Prostate gland (tissue), 2 donors: Measurements from ENCODE around the gene TSPYL1. TPM values are rescaled to one million over a fixed set of nuclear protein-coding genes. Genes with fewer than 3 reads are reported as not detected.

Source experiments
- DNase-seq: peaks from one replicate; pipeline ENCODE4 v3.0.0-alpha.2; 2019; ENCODE audit warnings: low spot score
- H3K27ac ChIP-seq, 2 donors: fragments of 200-600 bp; sonication (generic); 2 replicates each; pipeline ENCODE4 v1.5.1; 2017 to 2019
- H3K27me3 ChIP-seq: fragments of 200-600 bp; sonication (generic); replicated peaks from 2 replicates; pipeline ENCODE4 v1.5.1; 2019; ENCODE audit not compliant: insufficient read depth
- H3K36me3 ChIP-seq, 2 donors: fragments of 200-600 bp; sonication (generic); 1 replicate in 1 of 2; 2 replicates in 1 of 2; pipeline versions ENCODE4 v1.5.1 to v1.8.1; 2017 to 2019
- H3K4me1 ChIP-seq: fragments of 200-600 bp; sonication (generic); replicated peaks from 2 replicates; pipeline ENCODE4 v1.5.1; 2019
- H3K4me3 ChIP-seq, 2 donors: fragments of 200-600 bp; sonication (generic); 2 replicates each; pipeline ENCODE4 v1.5.1; 2017 to 2019
- H3K9me3 ChIP-seq: fragments of 200-600 bp; sonication (generic); 2 replicates; pipeline ENCODE4 v1.5.1; 2017
- POLR2A ChIP-seq: fragments of 450-650 bp; IDR thresholded peaks from one replicate; pipeline ENCODE4 v1.6.1; 2016; ENCODE audit warnings: antibody characterized with exemption, mild to moderate bottlenecking
- POLR2AphosphoS5 ChIP-seq: sonication (generic); formaldehyde crosslinking; IDR thresholded peaks from one replicate; pipeline ENCODE4 v1.6.1; 2017; ENCODE audit warnings: antibody characterized with exemption
- WGBS: methylation state at CpG from one replicate; pipeline ENCODE4 v1.1.5; 2018; 5-methylcytosine and 5-hydroxymethylcytosine counted together
- intact Hi-C: fragments of 100-400 bp; cut with DNase I; formaldehyde crosslinking; loops from one replicate; pipeline ENCODE4 v1.14.2; 2022
- total RNA-seq, 2 donors: library from RNA; depleted of rRNA; stranded (reverse); fragments of >200 nt; gene quantifications; one replicate each; pipeline ENCODE4 v1.1.0, GENCODE V29; 2016
- TF ChIP-seq, protein P1 (sequence below), 4 experiments: fragments of 200-600 bp in 2 of 4; fragments of 450-650 bp in 2 of 4; sonication (generic) in 2 of 4; IDR thresholded peaks; 1 replicate in 3 of 4; 2 replicates in 1 of 4; pipeline ENCODE4 v1.5.1; 2016 to 2019; ENCODE audit warnings: antibody characterized with exemption in 4 of 4, mild to moderate bottlenecking in 2 of 4, moderate library complexity in 2 of 4

The TSPYL1 gene
- total RNA-seq, 2 donors from 2014 or later: 112 to 159 TPM

DNA sequence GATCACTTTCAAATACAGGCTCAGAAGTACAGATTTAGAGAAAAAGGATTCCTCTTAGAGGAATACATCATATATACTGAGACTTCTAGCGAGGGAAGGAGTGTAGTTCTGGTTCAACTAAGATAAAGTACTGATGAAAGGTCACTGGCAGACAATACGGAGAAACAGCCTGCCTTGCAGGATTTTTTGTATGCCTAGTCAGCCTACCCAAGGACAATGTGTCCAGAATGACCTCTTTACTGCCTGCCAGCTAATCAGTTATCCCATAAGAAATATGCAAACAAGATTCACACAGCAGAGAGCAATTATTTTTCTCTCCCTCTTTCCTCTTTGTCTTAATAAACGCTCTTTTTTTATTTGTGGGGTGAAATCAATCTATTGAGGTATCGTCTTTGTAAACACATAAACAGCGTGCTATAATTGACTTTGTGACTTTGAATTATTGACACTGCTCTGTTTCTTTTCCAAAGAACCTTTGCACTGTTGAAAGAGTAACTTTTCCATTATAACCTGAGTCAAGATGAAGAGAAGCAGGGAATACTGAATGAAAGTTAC lies 24.4 kb downstream of the TSPYL1 start:
- intact Hi-C loops: no loop called here
- H3K4me1 ChIP-seq: peaks cover 11% of the 10 kb centered on the region
- 23% methylated on average over 5 of the region's 5 CpGs for WGBS
- no peaks in the 10 kb centered on the region for H3K9me3 ChIP-seq
- TF ChIP-seq POLR2A (no peak), POLR2AphosphoS5 (no peak)
- TF ChIP-seq, protein P1, sequence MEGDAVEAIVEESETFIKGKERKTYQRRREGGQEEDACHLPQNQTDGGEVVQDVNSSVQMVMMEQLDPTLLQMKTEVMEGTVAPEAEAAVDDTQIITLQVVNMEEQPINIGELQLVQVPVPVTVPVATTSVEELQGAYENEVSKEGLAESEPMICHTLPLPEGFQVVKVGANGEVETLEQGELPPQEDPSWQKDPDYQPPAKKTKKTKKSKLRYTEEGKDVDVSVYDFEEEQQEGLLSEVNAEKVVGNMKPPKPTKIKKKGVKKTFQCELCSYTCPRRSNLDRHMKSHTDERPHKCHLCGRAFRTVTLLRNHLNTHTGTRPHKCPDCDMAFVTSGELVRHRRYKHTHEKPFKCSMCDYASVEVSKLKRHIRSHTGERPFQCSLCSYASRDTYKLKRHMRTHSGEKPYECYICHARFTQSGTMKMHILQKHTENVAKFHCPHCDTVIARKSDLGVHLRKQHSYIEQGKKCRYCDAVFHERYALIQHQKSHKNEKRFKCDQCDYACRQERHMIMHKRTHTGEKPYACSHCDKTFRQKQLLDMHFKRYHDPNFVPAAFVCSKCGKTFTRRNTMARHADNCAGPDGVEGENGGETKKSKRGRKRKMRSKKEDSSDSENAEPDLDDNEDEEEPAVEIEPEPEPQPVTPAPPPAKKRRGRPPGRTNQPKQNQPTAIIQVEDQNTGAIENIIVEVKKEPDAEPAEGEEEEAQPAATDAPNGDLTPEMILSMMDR (IDR thresholded peaks at IDR 0.05): no peak
- peak overlapping the region in 1 of 2 donors; percentile 80 for H3K4me3 ChIP-seq
- DNase-seq: no peak
- H3K36me3 ChIP-seq: no peaks in the 10 kb centered on the region
- H3K27ac ChIP-seq: peak overlapping the region; percentile 84 to 92
- H3K27me3 ChIP-seq: no peaks in the 10 kb centered on the region

DNA sequence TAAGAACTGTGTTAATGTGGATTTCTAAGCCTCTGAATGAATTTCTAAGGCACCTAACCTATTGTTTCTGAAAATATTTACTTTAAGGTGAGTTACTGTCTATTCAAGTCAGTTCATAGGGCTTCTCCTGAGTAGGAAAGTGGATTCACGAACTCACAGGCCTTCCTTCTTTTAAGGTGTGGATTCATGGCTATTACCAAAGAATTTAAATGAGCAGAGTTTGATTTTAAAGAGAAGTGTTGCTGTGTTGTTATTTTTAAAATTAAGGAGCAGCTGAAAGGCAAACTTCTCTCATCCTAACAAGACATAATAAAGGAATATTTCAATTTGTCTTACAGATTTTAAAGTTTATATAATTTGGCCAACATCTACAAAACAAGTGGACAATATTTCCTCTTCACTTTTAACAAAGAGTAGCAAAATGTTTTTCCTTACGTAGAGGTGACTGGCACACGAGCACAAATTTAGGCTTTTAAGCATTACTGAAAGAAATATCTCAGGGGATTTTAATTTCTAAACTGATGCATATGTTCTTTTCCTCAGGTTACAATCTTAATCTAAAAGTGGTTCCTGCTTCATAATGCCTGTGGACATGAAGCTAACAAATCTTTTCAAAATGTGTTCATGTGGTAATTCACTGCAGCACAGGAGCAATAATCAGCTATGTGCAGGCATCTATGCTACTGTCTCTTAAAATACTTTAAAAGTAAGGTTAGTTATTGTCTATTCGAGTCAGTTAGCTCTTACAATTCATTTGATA lies 25.3 kb downstream of the TSPYL1 start:
- Histone ChIP-seq H3K27ac (peak overlapping the region; percentile 84 to 92), H3K4me1 (peaks cover 11% of the 10 kb centered on the region), H3K9me3 (no peaks in the 10 kb centered on the region), H3K27me3 (no peaks in the 10 kb centered on the region), H3K36me3 (no peaks in the 10 kb centered on the region), H3K4me3 (peak overlapping the region; percentile 61 to 80)
- no peak for DNase-seq
- 3% methylated on average over 4 of the region's 4 CpGs for WGBS
- intact Hi-C loops: no loop called here
- no peak for TF ChIP-seq POLR2A
- TF ChIP-seq, protein P1 (IDR thresholded peaks at IDR 0.05): peak in 1 of 4 experiments; percentile 0
- TF ChIP-seq POLR2AphosphoS5: no peak

DNA sequence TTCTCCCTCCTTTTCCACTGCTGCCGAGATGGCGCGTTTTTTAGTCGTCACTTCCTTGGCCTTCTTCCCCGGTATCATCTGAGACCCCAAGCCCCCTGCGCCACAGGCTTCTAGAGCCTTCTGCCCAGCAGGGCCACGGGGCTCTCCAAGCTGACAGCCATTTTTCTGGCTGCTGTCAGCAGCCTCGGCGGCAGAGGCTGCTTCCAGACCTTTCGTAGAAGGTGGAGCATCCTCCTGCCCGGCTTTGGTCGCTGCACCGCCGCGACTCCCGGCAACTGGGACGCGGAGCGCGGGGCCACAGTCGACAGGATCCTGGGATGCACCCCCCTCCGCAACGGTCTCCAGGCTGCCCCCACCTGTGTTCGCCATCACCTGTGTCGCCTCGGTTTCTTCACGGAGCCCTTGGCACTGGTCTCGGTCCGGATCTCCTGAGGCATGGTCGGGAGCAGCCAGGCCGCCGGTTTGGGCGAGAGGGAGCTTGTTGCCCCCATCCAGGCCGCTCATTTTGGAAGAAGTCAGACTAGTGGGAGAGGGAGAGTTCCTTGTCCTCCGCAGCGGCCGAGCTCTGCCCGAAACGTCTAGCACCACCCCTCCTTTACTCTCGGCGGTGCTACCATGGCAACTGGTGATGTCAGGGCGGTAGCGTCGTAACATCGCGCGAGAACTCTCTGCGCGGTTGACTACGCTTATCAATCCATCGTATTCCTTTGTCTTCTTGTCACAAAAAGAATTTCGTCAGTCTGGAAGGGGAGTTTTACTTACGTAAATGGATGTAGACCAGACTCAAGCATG lies 26.0 kb downstream of the TSPYL1 start, which contains the start of gene TSPYL4:
TSPYL4 (minus strand) TSS at position 571 of the 792 bp plus-strand sequence; CDS start at position 504, 67 bp downstream.
- peak; percentile 95 for DNase-seq
- H3K27me3 ChIP-seq: no peaks in the 10 kb centered on the region
- intact Hi-C loops: no loop called here
- WGBS: under 1% methylated on average over 53 of the region's 53 CpGs
- H3K4me1 ChIP-seq: peaks cover 11% of the 10 kb centered on the region
- no peaks in the 10 kb centered on the region for H3K9me3 ChIP-seq
- H3K36me3 ChIP-seq: no peaks in the 10 kb centered on the region
- peak within 1 kb of the TSS; percentile 84 to 92 for H3K27ac ChIP-seq
- peak within 1 kb of the TSS; percentile 61 to 80 for H3K4me3 ChIP-seq
- TF ChIP-seq, protein P1 (IDR thresholded peaks at IDR 0.05): peak in 1 of 4 experiments; percentile 13
- TF ChIP-seq POLR2AphosphoS5 (peak; percentile 99), POLR2A (peak; percentile 96)

DNA sequence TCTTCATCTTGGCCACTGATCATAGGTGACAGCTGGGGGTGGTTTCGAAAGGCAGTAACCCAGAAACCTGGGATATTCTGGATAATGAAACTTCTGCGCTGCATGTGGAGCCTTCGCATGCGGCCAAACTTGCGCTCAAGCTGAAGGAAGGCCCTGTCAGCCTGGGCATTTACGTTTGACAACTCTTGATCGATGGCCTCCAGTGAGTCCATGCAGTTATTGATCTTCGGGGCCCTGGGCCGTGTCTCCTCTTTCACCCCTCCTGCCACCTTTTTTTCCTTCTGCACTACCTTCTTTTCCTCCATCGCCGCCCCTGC lies 26.6 kb downstream of the TSPYL1 start:
- Histone ChIP-seq H3K36me3 (no peaks in the 10 kb centered on the region), H3K9me3 (no peaks in the 10 kb centered on the region), H3K4me3 (peak overlapping the region; percentile 61 to 80), H3K27me3 (no peaks in the 10 kb centered on the region), H3K27ac (peak overlapping the region; percentile 84 to 92), H3K4me1 (peaks cover 11% of the 10 kb centered on the region)
- WGBS: 29% methylated on average over 11 of the region's 11 CpGs
- TF ChIP-seq POLR2A: no peak
- TF ChIP-seq, protein P1 (IDR thresholded peaks at IDR 0.05): no peak
- TF ChIP-seq POLR2AphosphoS5: no peak
- no peak for DNase-seq
- intact Hi-C loops: no loop called here
